BE2C (cell line): Measurements from ENCODE around the gene PTCHD4.

Experiments used
- DNase-seq: peaks from one replicate; pipeline ENCODE4 v3.0.0-alpha.2; 2020
- H3K27me3 ChIP-seq: fragments of 250-450 bp; sonication (Bioruptor Pico); 2 replicates; pipeline ENCODE4 v1.5.1; 2020; ENCODE audit warnings: mild to moderate bottlenecking
- H3K36me3 ChIP-seq: fragments of 250-450 bp; sonication (Bioruptor Pico); 2 replicates; pipeline ENCODE4 v1.5.1; 2020; ENCODE audit warnings: mild to moderate bottlenecking
- H3K4me1 ChIP-seq: fragments of 250-450 bp; sonication (Bioruptor Pico); 2 replicates; pipeline ENCODE4 v1.5.1; 2020
- H3K4me3 ChIP-seq: 2 replicates; pipeline ENCODE4 v1.5.1; 2011; ENCODE audit warnings: low read depth, low read length
- H3K9me3 ChIP-seq: fragments of 250-450 bp; sonication (Bioruptor Pico); 2 replicates; pipeline ENCODE4 v1.5.1; 2020
- TF ChIP-seq, protein P1 (sequence below): IDR thresholded peaks from 2 replicates; pipeline ENCODE4 v1.5.1; 2012; ENCODE audit warnings: mild to moderate bottlenecking, low read depth, low read length

The PTCHD4 gene

DNA sequence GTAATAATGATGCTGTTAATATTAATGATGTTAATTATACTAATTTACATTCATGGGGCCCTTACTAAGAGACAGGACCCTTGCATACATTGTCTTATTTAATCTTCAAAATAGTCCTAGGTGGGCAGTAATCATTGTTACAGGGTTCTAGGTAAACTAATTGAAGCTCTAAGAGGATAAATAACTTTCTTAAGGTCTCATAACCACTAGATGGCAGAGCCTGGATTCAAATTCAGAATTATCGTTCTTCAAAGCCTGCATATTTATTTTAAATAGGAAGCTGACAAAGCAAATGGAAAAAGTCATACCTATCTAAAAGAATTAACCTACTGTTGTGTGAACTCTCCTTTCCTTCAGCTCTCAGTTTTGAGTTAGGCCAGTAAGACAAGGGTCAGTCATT, 23.5 kb downstream of the PTCHD4 start:
- TF ChIP-seq, protein P1, sequence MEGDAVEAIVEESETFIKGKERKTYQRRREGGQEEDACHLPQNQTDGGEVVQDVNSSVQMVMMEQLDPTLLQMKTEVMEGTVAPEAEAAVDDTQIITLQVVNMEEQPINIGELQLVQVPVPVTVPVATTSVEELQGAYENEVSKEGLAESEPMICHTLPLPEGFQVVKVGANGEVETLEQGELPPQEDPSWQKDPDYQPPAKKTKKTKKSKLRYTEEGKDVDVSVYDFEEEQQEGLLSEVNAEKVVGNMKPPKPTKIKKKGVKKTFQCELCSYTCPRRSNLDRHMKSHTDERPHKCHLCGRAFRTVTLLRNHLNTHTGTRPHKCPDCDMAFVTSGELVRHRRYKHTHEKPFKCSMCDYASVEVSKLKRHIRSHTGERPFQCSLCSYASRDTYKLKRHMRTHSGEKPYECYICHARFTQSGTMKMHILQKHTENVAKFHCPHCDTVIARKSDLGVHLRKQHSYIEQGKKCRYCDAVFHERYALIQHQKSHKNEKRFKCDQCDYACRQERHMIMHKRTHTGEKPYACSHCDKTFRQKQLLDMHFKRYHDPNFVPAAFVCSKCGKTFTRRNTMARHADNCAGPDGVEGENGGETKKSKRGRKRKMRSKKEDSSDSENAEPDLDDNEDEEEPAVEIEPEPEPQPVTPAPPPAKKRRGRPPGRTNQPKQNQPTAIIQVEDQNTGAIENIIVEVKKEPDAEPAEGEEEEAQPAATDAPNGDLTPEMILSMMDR, result peak; percentile 15; the same call in 1 of the 2 replicates
- no peak overlapping the region for H3K4me3 ChIP-seq
- H3K4me1 ChIP-seq, result no peaks in the 10 kb centered on the region
- no peaks in the 10 kb centered on the region for H3K27me3 ChIP-seq
- H3K9me3 ChIP-seq, result no peaks in the 10 kb centered on the region
- no peak for DNase-seq
- H3K36me3 ChIP-seq, result no peaks in the 10 kb centered on the region

DNA sequence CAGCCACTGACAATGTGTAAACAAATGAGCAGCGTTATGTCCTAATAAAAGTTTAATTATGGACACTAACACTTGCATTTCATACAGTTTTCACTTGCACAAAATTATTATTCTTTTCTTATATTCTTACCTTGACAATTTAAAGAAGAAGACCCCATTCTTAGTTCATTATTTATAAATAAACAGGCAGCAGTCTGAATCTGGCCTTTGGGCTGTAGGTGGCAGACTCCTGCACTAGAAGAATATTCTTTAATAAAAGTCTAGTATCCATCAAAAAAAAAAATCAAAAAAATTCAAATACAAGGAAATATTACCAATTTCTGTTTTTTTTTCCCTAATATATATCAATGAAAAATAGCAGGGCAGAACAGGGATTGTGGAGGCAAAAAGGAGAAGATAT, 24.8 kb downstream of the PTCHD4 start:
- TF ChIP-seq, protein P1, result no peak
- DNase-seq, result no peak
- Histone ChIP-seq H3K36me3 (no peaks in the 10 kb centered on the region), H3K9me3 (no peaks in the 10 kb centered on the region), H3K4me1 (no peaks in the 10 kb centered on the region), H3K4me3 (no peak overlapping the region), H3K27me3 (no peaks in the 10 kb centered on the region)

DNA sequence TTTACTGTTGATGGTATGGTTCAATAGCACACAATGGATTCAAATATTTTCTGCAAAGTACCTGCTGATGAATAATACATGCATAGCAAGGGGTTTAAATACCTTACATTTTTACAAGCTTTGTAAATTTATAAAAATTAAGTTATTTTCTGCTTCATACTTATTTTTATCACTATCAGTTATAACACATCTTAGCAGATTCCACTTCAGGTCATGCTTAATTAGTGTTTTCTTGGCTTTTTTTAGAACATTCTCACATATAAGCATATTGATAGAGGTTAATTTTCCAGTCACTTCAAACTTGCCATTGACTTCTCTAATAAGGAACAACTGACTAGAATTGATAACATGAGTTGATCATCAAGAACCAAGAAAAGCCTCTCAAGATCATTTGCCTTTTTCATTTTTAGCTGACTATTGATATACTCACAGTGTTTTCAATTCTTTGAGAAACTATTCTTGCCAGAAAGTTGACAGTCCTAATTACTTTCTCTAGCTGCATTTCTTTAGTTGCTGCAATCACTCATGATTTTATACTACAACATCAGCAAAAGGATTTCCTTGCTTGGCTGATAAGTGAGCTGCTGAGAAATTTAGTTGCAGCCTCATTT, 25.8 kb downstream of the PTCHD4 start:
- Histone ChIP-seq H3K36me3 (no peaks in the 10 kb centered on the region), H3K27me3 (no peaks in the 10 kb centered on the region)

DNA sequence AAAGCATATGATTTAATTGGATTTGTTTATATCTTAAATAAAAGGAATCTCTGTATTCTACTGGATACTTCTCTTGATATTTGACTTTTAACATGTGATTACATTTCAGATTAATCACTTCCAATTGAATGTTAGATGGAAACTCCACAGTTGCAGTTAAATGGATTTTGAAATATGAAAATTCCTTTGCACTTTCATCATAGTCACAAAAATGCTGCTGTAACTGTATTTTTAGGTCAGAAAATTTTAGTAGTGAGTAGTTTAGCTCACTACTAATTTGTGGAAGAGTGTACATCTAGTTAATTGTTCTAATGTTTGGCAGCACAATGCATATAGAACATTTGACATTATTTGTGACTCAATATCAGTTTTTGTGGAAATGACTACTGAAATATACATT, 26.8 kb downstream of the PTCHD4 start:
- no peaks in the 10 kb centered on the region for H3K27me3 ChIP-seq
- no peak for DNase-seq
- TF ChIP-seq, protein P1, result no peak
- H3K4me1 ChIP-seq, result no peaks in the 10 kb centered on the region
- H3K4me3 ChIP-seq, result no peak overlapping the region
- H3K9me3 ChIP-seq, result no peaks in the 10 kb centered on the region
- no peaks in the 10 kb centered on the region for H3K36me3 ChIP-seq

More for the DNA sequence above, 25.8 kb downstream of the PTCHD4 start:
- DNase-seq, result no peak
- H3K4me1 ChIP-seq, result no peaks in the 10 kb centered on the region
- no peak overlapping the region for H3K4me3 ChIP-seq
- TF ChIP-seq, protein P1, result no peak
- no peaks in the 10 kb centered on the region for H3K9me3 ChIP-seq

DNA sequence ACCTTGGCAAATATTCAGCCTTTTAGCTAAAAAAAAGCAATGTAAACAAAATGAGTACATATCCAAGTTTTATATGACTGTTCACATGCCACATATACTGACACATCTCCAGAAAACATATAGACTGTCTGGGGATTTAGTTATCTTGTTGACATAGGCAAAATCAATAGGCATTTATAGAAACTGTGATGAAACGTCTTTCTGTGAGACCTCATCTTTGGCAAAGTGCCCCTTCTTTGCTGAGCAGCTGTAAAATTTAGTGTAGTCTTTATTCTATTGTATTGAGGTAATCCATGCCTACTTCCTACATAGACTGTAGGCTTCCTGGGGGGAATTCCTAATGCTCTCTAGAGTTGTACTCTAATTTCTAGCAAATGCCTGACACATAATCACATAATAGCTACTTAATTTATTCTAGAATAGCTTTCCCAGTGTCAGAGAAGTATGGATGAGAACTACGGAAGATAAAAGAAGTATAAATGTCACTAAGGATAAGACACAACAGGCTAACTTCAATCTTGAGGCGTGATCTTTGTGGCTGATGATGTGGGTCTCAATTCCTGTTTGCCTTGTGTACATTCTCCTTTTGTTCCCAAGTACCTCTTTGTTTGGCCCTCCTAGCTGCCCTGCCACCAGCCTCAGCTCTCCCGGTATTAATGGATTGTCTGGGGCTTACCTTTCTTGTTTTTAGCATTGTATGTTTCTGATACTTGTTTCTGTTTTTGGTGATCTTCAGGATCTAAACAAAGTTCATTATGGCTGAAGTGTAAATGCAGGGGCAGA, 30.6 kb downstream of the PTCHD4 start:
- TF ChIP-seq, protein P1, result no peak
- no peaks in the 10 kb centered on the region for H3K36me3 ChIP-seq
- no peak for DNase-seq
- H3K27me3 ChIP-seq, result no peaks in the 10 kb centered on the region
- H3K9me3 ChIP-seq, result no peaks in the 10 kb centered on the region
- H3K4me3 ChIP-seq, result no peak overlapping the region
- H3K4me1 ChIP-seq, result no peaks in the 10 kb centered on the region

DNA sequence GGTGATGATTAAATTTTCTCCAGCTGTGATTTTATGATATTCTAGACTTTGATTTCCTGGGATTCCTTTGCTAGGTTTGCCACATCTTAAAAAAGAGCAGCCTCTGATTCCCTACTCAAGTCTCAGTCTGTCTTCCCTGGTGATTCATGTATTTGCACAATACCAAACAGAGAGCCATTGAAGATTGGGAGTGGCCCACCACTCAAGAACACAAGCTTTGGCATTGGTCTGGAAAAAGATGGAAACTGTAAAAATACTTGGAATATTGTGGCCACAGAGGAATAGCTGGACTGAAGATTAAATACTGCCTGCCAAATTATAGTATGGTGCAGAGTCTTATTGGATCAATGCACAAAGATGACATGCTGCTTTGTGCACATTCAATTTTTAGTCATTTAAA, 32.9 kb downstream of the PTCHD4 start:
- Histone ChIP-seq H3K4me1 (no peaks in the 10 kb centered on the region), H3K36me3 (no peaks in the 10 kb centered on the region), H3K4me3 (no peak overlapping the region), H3K9me3 (no peaks in the 10 kb centered on the region), H3K27me3 (no peaks in the 10 kb centered on the region)
- TF ChIP-seq, protein P1, result no peak
- DNase-seq, result no peak
